ENCODE results near the gene C6orf136. TPM values are rescaled to one million over a fixed set of nuclear protein-coding genes. Genes with fewer than 3 reads are reported as not detected.
A peak's percentile ranks its signal among the peaks of the same experiment; 100 is the strongest.

C6orf136 gene
- total RNA-seq, 1 experiment from 2014 or later = 25.4 TPM

- Histone ChIP-seq H3K36me3 (ENCODE audit: control insufficient read depth, insufficient read depth, low read length) (no peaks in the 10 kb centered on the region), H3K9me3 (no peaks in the 10 kb centered on the region), H3K4me1 (0 out of 2 replicates have a peak, but pooled peaks cover 4% of the 10 kb centered on the region), H3K4me3 (ENCODE audit: low read depth, low read length) (no peak overlapping the region), H3K27me3 (replicated peaks; ENCODE audit: control insufficient read depth, insufficient read depth, low read length) (no peaks in the 10 kb centered on the region)
- no peaks in the 10 kb centered on the region for H3K27me3 Mint-ChIP-seq (ENCODE audit: insufficient read depth, unreplicated experiment)
- ChIA-PET POLR2A (no interaction called here), CTCF (interaction anchor here (1.6 kb wide), 1 partner anchor 48 kb away, joined by 3 read pairs; no protein-coding TSS in a partner anchor)
- intact Hi-C loops (cut with micrococcal nuclease; ENCODE audit: unreplicated experiment) = no loop called here
- peaks cover 15% of the 10 kb centered on the region for H3K36me3 Mint-ChIP-seq (ENCODE audit: insufficient read depth, unreplicated experiment)
- no peak for DNase-seq
- H3K27ac Mint-ChIP-seq (ENCODE audit: unreplicated experiment) = no peak overlapping the region
- H3K9me3 Mint-ChIP-seq (ENCODE audit: unreplicated experiment) = no peaks in the 10 kb centered on the region
- H3K4me1 Mint-ChIP-seq (ENCODE audit: low read depth, unreplicated experiment) = peaks cover 13% of the 10 kb centered on the region
- no TSS peak for BruUV-seq (replicated peaks)
- no peak overlapping the region for H3K4me3 Mint-ChIP-seq (ENCODE audit: unreplicated experiment)
- no peak for TF ChIP-seq CTCF (IDR thresholded peaks at IDR 0.05; ENCODE audit: insufficient read depth in 1 of 2, low read depth in 1 of 2, low read length in 1 of 2, severe bottlenecking in 1 of 2, unreplicated experiment in 1 of 2)
Measured at GRCh38 chr6:30682143-30683117, 35.5 kb downstream of the C6orf136 start.

GRCh38 chr6:30683183-30683979 is 36.4 kb downstream of the C6orf136 start:
- BruUV-seq (replicated peaks) = no TSS peak
- H3K9me3 ChIP-seq = no peaks in the 10 kb centered on the region
- intact Hi-C loops (cut with micrococcal nuclease; ENCODE audit: unreplicated experiment) = no loop called here
- Mint-ChIP-seq H3K9me3 (ENCODE audit: unreplicated experiment) (no peaks in the 10 kb centered on the region), H3K27me3 (ENCODE audit: insufficient read depth, unreplicated experiment) (no peaks in the 10 kb centered on the region), H3K4me3 (ENCODE audit: unreplicated experiment) (no peak overlapping the region), H3K27ac (ENCODE audit: unreplicated experiment) (no peak overlapping the region), H3K4me1 (ENCODE audit: low read depth, unreplicated experiment) (peaks cover 20% of the 10 kb centered on the region), H3K36me3 (ENCODE audit: insufficient read depth, unreplicated experiment) (peaks cover 15% of the 10 kb centered on the region)
- no peaks in the 10 kb centered on the region for H3K27me3 ChIP-seq (replicated peaks; ENCODE audit: control insufficient read depth, insufficient read depth, low read length)
- POLR2A ChIA-PET = no interaction called here
- no peaks in the 10 kb centered on the region for H3K36me3 ChIP-seq (ENCODE audit: control insufficient read depth, insufficient read depth, low read length)
- CTCF ChIA-PET = interaction anchor here (1.6 kb wide), 1 partner anchor 47 kb away, joined by 3 read pairs; no protein-coding TSS in a partner anchor
- TF ChIP-seq CTCF (IDR thresholded peaks at IDR 0.05; ENCODE audit: insufficient read depth in 1 of 2, low read depth in 1 of 2, low read length in 1 of 2, severe bottlenecking in 1 of 2, unreplicated experiment in 1 of 2) = no peak
- H3K4me1 ChIP-seq = peaks cover 12% of the 10 kb centered on the region; the same call in 1 of the 2 replicates
- DNase-seq = no peak
- no peak overlapping the region for H3K4me3 ChIP-seq (ENCODE audit: low read depth, low read length)

GRCh38 chr6:30683980-30684338 is 37.0 kb downstream of the C6orf136 start:
- Mint-ChIP-seq H3K9me3 (ENCODE audit: unreplicated experiment) (no peaks in the 10 kb centered on the region), H3K36me3 (ENCODE audit: insufficient read depth, unreplicated experiment) (peaks cover 13% of the 10 kb centered on the region), H3K4me1 (ENCODE audit: low read depth, unreplicated experiment) (peaks cover 24% of the 10 kb centered on the region), H3K4me3 (ENCODE audit: unreplicated experiment) (peak overlapping the region; percentile 15), H3K27me3 (ENCODE audit: insufficient read depth, unreplicated experiment) (no peaks in the 10 kb centered on the region), H3K27ac (ENCODE audit: unreplicated experiment) (no peak overlapping the region)
- no peaks in the 10 kb centered on the region for H3K9me3 ChIP-seq
- no peaks in the 10 kb centered on the region for H3K27me3 ChIP-seq (replicated peaks; ENCODE audit: control insufficient read depth, insufficient read depth, low read length)
- BruUV-seq (replicated peaks) = no TSS peak
- ChIA-PET POLR2A (no interaction called here), CTCF (interaction anchor here (1.6 kb wide), 1 partner anchor 47 kb away, joined by 3 read pairs; no protein-coding TSS in a partner anchor)
- H3K4me1 ChIP-seq = peaks cover 12% of the 10 kb centered on the region; the same call in 1 of the 2 replicates
- H3K4me3 ChIP-seq (ENCODE audit: low read depth, low read length) = no peak overlapping the region
- no peak for DNase-seq
- TF ChIP-seq CTCF (IDR thresholded peaks at IDR 0.05; ENCODE audit: insufficient read depth in 1 of 2, low read depth in 1 of 2, low read length in 1 of 2, severe bottlenecking in 1 of 2, unreplicated experiment in 1 of 2) = no peak
- intact Hi-C loops (cut with micrococcal nuclease; ENCODE audit: unreplicated experiment) = no loop called here
- no peaks in the 10 kb centered on the region for H3K36me3 ChIP-seq (ENCODE audit: control insufficient read depth, insufficient read depth, low read length)
